GM18858 (cell line): ENCODE results near the gene ZNF692.
"Not testable (repeated sequence)": the region's sequence is repeated elsewhere in the genome, so short reads cannot be mapped to it uniquely, and the experiment has no call there.

Experiments used
- ATAC-seq: cut with Tn5 transposase; IDR thresholded peaks from one replicate; pipeline ENCODE4 v1.9.1; 2021; ENCODE audit not compliant: unreplicated experiment

Gene ZNF692, protein sequence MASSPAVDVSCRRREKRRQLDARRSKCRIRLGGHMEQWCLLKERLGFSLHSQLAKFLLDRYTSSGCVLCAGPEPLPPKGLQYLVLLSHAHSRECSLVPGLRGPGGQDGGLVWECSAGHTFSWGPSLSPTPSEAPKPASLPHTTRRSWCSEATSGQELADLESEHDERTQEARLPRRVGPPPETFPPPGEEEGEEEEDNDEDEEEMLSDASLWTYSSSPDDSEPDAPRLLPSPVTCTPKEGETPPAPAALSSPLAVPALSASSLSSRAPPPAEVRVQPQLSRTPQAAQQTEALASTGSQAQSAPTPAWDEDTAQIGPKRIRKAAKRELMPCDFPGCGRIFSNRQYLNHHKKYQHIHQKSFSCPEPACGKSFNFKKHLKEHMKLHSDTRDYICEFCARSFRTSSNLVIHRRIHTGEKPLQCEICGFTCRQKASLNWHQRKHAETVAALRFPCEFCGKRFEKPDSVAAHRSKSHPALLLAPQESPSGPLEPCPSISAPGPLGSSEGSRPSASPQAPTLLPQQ

GRCh38 chr1:248858891-248859889, at the start of gene ZNF692:
ZNF692 (minus strand) TSS chr1:248859085; CDS start chr1:248858309, 776 bp downstream.
- ATAC-seq: peak; percentile 71

DNA sequence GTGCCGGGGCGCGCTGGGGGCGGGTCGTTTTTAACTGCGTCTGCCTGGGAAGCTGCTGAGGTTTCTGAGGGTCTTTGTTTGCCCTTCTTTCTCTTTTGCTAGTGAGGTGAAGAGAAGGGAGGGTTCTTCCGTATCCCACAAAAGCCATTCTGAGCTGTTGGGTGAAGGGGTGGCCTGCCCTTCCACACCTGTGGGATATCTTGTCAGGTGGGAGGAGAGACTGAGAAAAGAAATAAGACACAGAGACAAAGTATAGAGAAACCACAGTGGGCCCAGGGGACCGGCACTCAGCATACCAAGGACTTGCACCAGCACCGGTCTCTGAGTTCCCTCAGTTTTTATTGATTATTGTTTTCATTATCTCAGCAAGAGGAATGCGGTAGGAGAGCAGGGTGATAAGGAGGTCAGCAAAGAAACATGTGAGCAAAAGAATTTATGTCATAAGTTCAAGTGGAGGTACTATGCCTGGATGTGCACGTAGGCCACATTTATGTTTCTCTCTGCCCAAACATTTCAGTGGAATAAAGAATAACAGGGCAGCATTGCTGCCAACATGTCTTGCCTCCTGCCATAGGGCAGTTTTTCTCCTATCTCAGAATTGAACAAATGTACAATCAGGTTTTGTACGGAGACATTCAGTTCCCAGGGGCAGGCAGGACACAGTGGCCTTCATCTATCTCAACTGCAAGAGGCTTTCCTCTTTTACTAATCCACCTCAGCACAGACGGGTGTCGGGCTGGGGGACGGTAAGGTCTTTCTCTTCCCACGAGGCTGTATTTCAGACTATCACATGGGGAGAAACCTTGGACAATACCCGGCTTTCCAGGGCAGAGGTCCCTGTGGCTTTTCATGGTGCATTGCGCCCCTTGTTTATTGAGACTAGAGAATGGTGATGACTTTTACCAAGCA, 48.1 kb upstream of the ZNF692 start:
- no peak for ATAC-seq

DNA sequence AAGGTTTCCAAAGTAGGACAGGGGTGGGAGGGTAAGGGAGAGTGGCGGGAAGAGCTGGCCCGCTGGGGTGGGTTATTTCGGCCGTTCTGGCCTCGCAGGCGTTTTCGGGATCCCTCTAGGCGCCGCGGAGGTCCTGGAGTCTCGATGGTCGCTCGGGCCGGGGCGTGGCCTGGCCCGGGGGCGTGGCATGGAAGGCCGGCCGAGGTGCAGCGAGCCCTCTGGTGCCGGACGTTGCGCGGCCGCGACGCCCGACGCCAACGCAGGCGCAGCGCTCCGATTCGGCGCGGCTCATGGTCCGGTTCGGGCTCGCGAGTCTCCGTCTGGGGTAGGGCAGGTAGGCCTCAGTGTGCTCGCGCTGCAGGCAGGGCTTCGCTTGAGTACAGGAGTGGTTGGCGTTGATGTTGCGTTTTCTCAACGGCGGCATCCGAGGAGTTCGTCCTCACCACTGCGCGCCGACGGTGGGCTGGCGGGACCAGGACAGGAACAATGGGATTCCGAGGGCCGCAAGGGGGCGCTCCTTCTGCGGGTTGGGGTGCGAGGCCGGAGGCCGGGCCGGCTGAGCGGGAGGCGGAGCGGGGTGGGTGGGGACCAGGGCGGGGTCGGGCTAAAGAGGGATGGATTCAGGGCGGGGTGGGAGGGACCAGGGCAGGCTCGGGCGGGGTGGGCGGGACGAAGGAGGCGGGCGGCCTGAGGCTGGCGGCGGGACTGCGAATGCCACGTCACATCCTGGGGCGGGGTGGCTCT, 47.3 kb upstream of the ZNF692 start, which contains the start of gene PGBD2:
Gene PGBD2, plus strand, starts transcription at position 227 of the 744 bp plus-strand sequence. CDS start 7,628 bp downstream, outside the sequence.
- peak; percentile 86 for ATAC-seq

DNA sequence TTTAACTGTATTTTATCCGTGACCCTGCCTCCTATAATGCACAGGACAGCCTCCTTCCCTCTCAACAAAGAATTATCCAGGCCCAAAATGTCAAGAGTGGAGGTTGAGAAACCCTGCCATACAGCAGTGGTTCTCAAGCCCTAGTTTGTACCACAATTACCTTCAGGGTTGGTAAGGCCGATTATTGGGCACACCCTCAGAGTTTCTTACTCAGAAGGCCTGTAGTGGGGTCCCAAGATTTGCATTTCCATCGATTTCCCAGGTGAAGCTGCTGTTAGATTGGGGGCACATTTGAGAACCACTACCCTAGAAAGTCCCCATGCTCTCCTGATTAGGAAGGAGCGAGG, 46.8 kb upstream of the ZNF692 start:
- no peak for ATAC-seq

DNA sequence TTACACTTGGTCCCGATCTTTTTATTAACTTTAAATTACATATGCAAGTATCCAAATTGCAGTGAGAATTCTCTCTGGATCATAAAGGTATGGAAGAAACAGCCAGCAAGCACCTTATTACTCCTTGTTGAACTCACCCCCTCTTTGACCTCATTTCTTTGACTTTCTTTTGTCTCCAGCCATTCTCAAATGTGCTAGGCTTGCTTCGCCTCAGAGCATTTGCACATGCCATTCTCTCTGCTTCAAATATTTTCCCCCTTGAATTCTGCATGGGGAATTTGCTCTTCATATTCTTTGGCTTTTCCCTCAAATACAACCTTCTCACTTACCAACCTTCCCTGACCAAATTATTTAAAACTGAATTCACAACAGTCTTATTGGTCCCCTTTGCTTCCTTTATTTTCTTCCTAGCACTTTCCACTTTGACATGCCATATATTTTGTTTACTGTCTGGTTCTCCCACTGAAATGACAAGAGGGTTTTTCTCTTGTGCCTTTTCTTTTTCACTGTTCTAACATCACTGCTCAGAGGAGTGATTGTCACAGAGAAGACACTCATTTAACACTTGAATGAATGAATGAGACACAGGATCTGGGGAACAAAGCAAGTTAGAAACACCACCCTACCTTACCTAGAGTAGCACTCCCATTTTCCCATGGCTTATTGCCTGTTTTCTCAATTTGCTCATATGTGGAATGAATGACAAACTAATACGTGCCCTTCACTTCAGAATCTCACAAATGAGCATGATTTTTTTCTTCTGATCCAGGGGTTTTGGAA, 45.7 kb upstream of the ZNF692 start:
- no peak for ATAC-seq

DNA sequence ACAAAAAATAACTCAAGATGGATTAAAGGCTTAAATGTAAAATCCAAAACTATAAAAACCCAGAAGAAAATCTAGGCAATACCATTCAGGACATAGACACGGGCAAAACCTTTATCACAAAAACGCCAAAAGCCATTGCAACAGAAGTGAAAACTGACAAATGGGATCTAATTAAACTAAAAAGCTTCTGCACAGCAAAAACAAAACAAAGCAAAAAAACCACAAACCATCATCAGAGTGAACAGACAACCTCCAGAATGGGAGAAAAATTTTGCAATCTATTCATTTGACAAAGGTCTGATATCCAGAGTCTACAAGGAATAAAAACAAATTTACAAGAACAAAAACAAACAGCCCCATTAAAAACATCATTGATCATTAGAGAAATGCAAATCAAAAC, 42.7 kb upstream of the ZNF692 start:
- no peak for ATAC-seq

DNA sequence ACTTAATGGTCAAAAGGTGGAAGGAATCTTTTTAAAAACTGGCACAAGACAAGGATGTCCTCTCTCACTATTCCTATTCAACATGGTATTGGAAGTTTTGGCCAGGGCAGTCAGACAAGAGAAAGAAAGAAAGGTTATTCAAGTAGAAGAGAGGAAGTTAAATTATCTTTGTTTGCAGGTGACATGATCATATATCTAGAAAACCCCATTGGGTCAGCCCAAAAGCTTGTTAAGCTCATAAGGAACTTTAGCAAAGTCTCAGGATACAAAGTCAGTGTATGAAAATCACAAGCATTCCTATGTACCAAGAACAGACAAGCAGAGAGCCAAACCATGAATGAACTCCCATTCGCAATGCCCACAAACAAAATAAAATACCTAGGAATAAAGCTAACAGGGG, 41.8 kb upstream of the ZNF692 start:
- no peak for ATAC-seq

- no peak for ATAC-seq
These were observed 38.8 kb upstream of the ZNF692 start for GRCh38 chr1:248897412-248898337.

GRCh38 chr1:248894837-248895236, 36.0 kb upstream of the ZNF692 start:
- no peak for ATAC-seq

DNA sequence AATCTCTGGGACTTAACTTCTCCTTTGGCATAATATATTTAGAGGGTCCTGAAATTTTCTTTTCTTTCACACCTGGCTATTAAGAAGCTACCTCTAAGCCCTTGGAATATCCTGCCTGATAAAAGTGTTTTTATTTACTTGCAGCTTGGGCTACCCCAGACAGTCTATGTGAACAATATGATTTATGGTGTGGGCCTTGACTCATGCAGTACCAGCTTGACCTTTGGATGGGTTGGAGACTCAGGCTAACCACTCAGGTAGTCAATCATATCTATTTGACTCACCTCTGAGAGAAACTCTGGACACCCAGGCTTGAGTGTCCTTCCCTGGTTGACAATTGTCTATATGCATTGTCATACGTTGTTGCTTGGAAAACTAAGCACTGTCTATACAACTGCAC, 33.7 kb upstream of the ZNF692 start:
- no peak for ATAC-seq

DNA sequence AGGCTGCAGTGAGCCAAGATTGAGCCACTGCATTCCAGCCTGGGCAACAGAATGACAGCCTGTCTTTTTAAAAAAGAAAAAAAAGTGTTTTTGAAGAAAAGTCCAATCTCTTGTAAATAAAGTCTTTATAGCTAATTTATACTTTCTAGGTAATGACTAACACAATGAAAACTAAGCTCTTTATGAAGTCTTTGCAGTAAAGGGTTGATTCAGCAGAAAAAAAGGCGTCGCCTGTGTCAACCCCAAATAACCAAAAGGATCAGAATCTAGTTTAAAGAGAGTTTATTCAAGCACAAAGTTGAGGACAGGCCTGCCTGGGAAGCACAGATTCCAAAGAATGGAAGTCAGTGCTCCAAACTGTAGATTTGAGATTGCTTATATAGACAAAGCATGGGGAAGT, 32.9 kb upstream of the ZNF692 start:
- ATAC-seq: no peak

- no peak for ATAC-seq
These were observed 31.9 kb upstream of the ZNF692 start for GRCh38 chr1:248890549-248891498.

- ATAC-seq: not testable (repeated sequence)
These were observed 31.0 kb upstream of the ZNF692 start for GRCh38 chr1:248889914-248890243.

- ATAC-seq: no peak
These were observed 27.5 kb upstream of the ZNF692 start for GRCh38 chr1:248886237-248886895.

DNA sequence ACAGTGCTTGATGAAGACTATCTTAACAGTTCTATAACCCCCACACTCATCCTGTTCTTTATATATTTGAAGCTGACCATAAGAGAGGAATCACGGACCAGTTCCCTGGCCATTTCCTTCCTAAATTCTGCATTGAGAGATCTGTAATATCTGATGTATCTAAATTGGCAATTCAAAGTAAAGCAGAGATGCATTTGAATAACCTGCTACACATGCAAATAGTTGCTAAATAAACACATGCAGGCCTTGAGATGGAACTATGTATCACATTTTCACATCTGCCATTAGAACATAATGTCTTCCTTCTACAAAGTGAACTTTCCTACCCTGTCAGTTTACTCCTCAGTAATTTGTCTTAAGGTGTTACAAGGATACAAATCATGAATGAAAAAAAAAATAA, 26.8 kb upstream of the ZNF692 start:
- ATAC-seq: no peak

DNA sequence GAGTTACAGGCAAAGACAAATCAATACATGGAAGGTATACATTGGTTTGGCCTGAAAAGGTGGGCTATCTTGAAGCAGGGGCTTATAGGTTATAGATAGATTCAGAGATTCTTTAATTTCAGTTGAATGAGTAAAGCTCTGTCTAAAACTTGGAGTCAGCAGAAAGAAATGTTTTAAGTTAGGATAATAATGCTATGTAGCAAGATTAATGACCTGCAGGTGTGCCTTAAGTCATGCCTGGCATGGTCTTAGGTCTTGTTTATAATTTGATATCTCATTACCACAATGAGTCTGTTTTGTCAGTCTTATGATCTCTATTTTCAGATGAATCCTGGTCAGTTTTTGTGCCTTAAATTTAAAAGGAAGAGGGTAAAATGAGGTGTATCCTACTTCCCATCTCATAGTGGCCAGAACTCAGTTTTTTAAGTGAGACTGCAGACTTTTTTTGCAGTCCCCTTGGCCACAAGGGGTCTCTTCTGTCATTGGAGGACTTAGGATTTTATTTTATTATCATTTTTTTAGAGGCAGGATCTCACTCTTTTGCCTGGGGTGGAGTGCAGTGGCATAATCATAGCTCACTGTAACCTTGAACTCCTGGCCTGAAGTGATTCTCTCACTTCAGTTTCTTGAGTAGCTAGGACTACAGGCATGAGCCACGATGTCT, 25.9 kb upstream of the ZNF692 start:
- no peak for ATAC-seq
